Calu3 (cell line): Measurements from ENCODE around the gene XBP1. TPM values are rescaled to one million over a fixed set of nuclear protein-coding genes. Genes with fewer than 3 reads are reported as not detected.

Experiments
- BruUV-seq: library from RNA; stranded (reverse); fragments of 400-500 nt; replicated peaks from 2 replicates; lab custom pipeline; 2021; lab: Mats Ljungman, UMichigan
- CTCF ChIA-PET: fragments of 300-600 bp; sonication (Branson Sonifier 250); formaldehyde crosslinking; loops from one replicate; lab custom pipeline; 2022; ENCODE audit warnings: antibody characterized with exemption; lab: Charles Lee
- DNase-seq: peaks from one replicate; pipeline ENCODE4 v3.0.0; 2022
- H3K27ac Mint-ChIP-seq: one replicate; pipeline ENCODE4 v1.8.0; 2022; ENCODE audit warnings: mixed read lengths; ENCODE audit not compliant: unreplicated experiment
- H3K27me3 Mint-ChIP-seq: one replicate; pipeline ENCODE4 v1.8.0; 2022; ENCODE audit warnings: mixed read lengths; ENCODE audit not compliant: unreplicated experiment
- H3K36me3 Mint-ChIP-seq: one replicate; pipeline ENCODE4 v1.8.0; 2022; ENCODE audit warnings: mild to moderate bottlenecking, moderate library complexity, mixed read lengths; ENCODE audit not compliant: insufficient read depth, unreplicated experiment
- H3K4me1 Mint-ChIP-seq: one replicate; pipeline ENCODE4 v1.8.0; 2022; ENCODE audit warnings: mild to moderate bottlenecking, low read depth, mixed read lengths; ENCODE audit not compliant: unreplicated experiment
- H3K4me3 Mint-ChIP-seq: one replicate; pipeline ENCODE4 v1.8.0; 2022; ENCODE audit warnings: mild to moderate bottlenecking, low read depth, moderate library complexity, mixed read lengths; ENCODE audit not compliant: unreplicated experiment
- H3K9me3 Mint-ChIP-seq: one replicate; pipeline ENCODE4 v1.8.0; 2022; ENCODE audit warnings: low read depth, mixed read lengths; ENCODE audit not compliant: unreplicated experiment
- CTCF ChIP-seq: fragments of 200-600 bp; IDR thresholded peaks from one replicate; pipeline ENCODE4 v1.8.0; 2022; ENCODE audit warnings: antibody characterized with exemption; ENCODE audit not compliant: unreplicated experiment
- intact Hi-C: fragments of 100-400 bp; cut with micrococcal nuclease; formaldehyde crosslinking; loops from one replicate; pipeline ENCODE4 v1.10.0; 2022; ENCODE audit not compliant: unreplicated experiment
- total RNA-seq: library from RNA; stranded (reverse); gene quantifications from 2 replicates; pipeline ENCODE4 v1.2.3, GENCODE V29; 2022

Gene XBP1
- total RNA-seq, 1 experiment from 2014 or later, result 179 TPM

- Mint-ChIP-seq H3K27me3 (no peaks in the 10 kb centered on the region), H3K9me3 (no peaks in the 10 kb centered on the region), H3K36me3 (peaks cover 88% of the 10 kb centered on the region), H3K4me3 (peak overlapping the region; percentile 83), H3K4me1 (peaks cover 18% of the 10 kb centered on the region), H3K27ac (peak overlapping the region; percentile 97)
- no peak for DNase-seq
- no peak for TF ChIP-seq CTCF
- CTCF ChIA-PET, result no interaction called here
- BruUV-seq, result no TSS peak
- intact Hi-C loops, result no loop called here
These were observed 4.2 kb downstream of the XBP1 start for GRCh38 chr22:28795932-28796856.

GRCh38 chr22:28795071-28795693 lies 5.2 kb downstream of the XBP1 start:
- no peak for TF ChIP-seq CTCF
- CTCF ChIA-PET, result no interaction called here
- intact Hi-C loops, result no loop called here
- H3K4me1 Mint-ChIP-seq, result peaks cover 18% of the 10 kb centered on the region
- BruUV-seq, result no TSS peak
- H3K4me3 Mint-ChIP-seq, result no peak overlapping the region
- H3K36me3 Mint-ChIP-seq, result peaks cover 80% of the 10 kb centered on the region
- H3K9me3 Mint-ChIP-seq, result no peaks in the 10 kb centered on the region
- DNase-seq, result no peak
- H3K27ac Mint-ChIP-seq, result peak overlapping the region; percentile 67
- H3K27me3 Mint-ChIP-seq, result no peaks in the 10 kb centered on the region

GRCh38 chr22:28793976-28794584 lies 6.3 kb downstream of the XBP1 start:
- no peak for DNase-seq
- H3K27ac Mint-ChIP-seq, result peak overlapping the region; percentile 77
- intact Hi-C loops, result no loop called here
- no peaks in the 10 kb centered on the region for H3K9me3 Mint-ChIP-seq
- TF ChIP-seq CTCF, result no peak
- no peak overlapping the region for H3K4me3 Mint-ChIP-seq
- CTCF ChIA-PET, result no interaction called here
- H3K4me1 Mint-ChIP-seq, result peaks cover 12% of the 10 kb centered on the region
- BruUV-seq, result no TSS peak
- H3K27me3 Mint-ChIP-seq, result no peaks in the 10 kb centered on the region
- H3K36me3 Mint-ChIP-seq, result peaks cover 79% of the 10 kb centered on the region

- no peaks in the 10 kb centered on the region for H3K9me3 Mint-ChIP-seq
- peaks cover 78% of the 10 kb centered on the region for H3K36me3 Mint-ChIP-seq
- BruUV-seq, result no TSS peak
- CTCF ChIA-PET, result interaction anchor here (0.6 kb wide), 1 partner anchor 319 kb away, joined by 4 read pairs; no protein-coding TSS in a partner anchor
- H3K4me3 Mint-ChIP-seq, result no peak overlapping the region
- no peak for TF ChIP-seq CTCF
- peak overlapping the region; percentile 77 for H3K27ac Mint-ChIP-seq
- peaks cover 8% of the 10 kb centered on the region for H3K4me1 Mint-ChIP-seq
- DNase-seq, result no peak
- no peaks in the 10 kb centered on the region for H3K27me3 Mint-ChIP-seq
- intact Hi-C loops, result no loop called here
These were observed 7.6 kb downstream of the XBP1 start for GRCh38 chr22:28792491-28793383.
